GM12878 (cell line): ENCODE data around the gene CARM1. TPM values are rescaled to one million over a fixed set of nuclear protein-coding genes. Genes with fewer than 3 reads are reported as not detected.

ENCODE experiments used
- ATAC-seq: fragments of 200-7000 bp; cut with Tn5 transposase; 3 replicates; pipeline ENCODE4 v1.9.1; 2020; ENCODE audit warnings: mild to moderate bottlenecking, moderate library complexity
- BruUV-seq: library from RNA; stranded (reverse); fragments of 400-500 nt; replicated peaks from 2 replicates; lab custom pipeline; 2021; lab: Mats Ljungman, UMichigan
- CTCF ChIA-PET: fragments of 300-600 bp; sonication (Branson Sonifier 250); formaldehyde crosslinking; extraction: SDS; loops from one replicate; lab custom pipeline; 2021; ENCODE audit warnings: inconsistent platforms; lab: Yijun Ruan, JAX
- POLR2A ChIA-PET: fragments of 350-600 bp; formaldehyde crosslinking; extraction: SDS; loops from one replicate; lab custom pipeline; 2021; ENCODE audit warnings: inconsistent platforms; lab: Charles Lee
- RAD21 ChIA-PET: fragments of 300-600 bp; sonication (Branson Sonifier 250); formaldehyde crosslinking; loops from one replicate; lab custom pipeline; 2023; ENCODE audit warnings: antibody characterized with exemption; ENCODE audit not compliant: unreplicated experiment; lab: Charles Lee
- SMC1A ChIA-PET: fragments of 300-600 bp; sonication (Branson Sonifier 250); formaldehyde crosslinking; loops from one replicate; lab custom pipeline; 2023; ENCODE audit not compliant: unreplicated experiment, uncharacterized antibody; lab: Charles Lee
- DNase-seq: peaks from one replicate; pipeline ENCODE4 v3.0.0-alpha.2; 2011; ENCODE audit warnings: low read depth, low spot score
- FAIRE-seq: peaks from 3 replicates; lab custom pipeline; 2011; peaks lifted over from hg19 to GRCh38; lab: Jason Lieb, UNC
- H2AFZ ChIP-seq: 2 replicates; pipeline ENCODE4 v1.6.0; 2011; ENCODE audit warnings: low read depth, low read length, control low read depth; ENCODE audit not compliant: control insufficient read depth
- H3K27ac ChIP-seq: 2 replicates; pipeline ENCODE4 v1.5.1; 2011; ENCODE audit warnings: control low read depth; ENCODE audit not compliant: control insufficient read depth, insufficient read depth
- H3K27me3 ChIP-seq, 2 experiments: replicated peaks in 1 of 2; 2 replicates each; pipeline versions ENCODE4 v1.6.0 to v1.6.1; 2011; ENCODE audit warnings: low read length in 1 of 2; ENCODE audit not compliant: control insufficient read depth in 2 of 2, insufficient read depth in 2 of 2
- H3K36me3 ChIP-seq, 2 experiments: 2 replicates each; pipeline ENCODE4 v1.5.1; 2011; ENCODE audit warnings: low read length in 1 of 2; ENCODE audit not compliant: control insufficient read depth in 2 of 2, insufficient read depth in 2 of 2
- H3K4me1 ChIP-seq: 2 replicates; pipeline ENCODE4 v1.6.1; 2011; ENCODE audit warnings: mild to moderate bottlenecking, low read length, moderate library complexity, mixed read lengths; ENCODE audit not compliant: control insufficient read depth, insufficient read depth
- H3K4me2 ChIP-seq: 2 replicates; pipeline ENCODE4 v1.6.0; 2011; ENCODE audit warnings: control low read depth; ENCODE audit not compliant: control insufficient read depth, insufficient read depth
- H3K4me3 ChIP-seq: fragments of 200-600 bp; sonication (generic); 2 replicates; pipeline ENCODE4 v1.5.1; 2016
- H3K79me2 ChIP-seq: 2 replicates; pipeline ENCODE4 v1.6.0; 2011; ENCODE audit warnings: low read length; ENCODE audit not compliant: control insufficient read depth, insufficient read depth
- H3K9ac ChIP-seq: 2 replicates; pipeline ENCODE4 v1.8.0; 2011; ENCODE audit warnings: low read length, control low read depth, mixed read lengths; ENCODE audit not compliant: control insufficient read depth, insufficient read depth
- H3K9me3 ChIP-seq: replicated peaks from 3 replicates; pipeline ENCODE4 v1.5.1; 2011; ENCODE audit warnings: mild to moderate bottlenecking, low read length; ENCODE audit not compliant: control insufficient read depth, insufficient read depth
- H4K20me1 ChIP-seq: 2 replicates; pipeline ENCODE4 v1.6.0; 2011; ENCODE audit not compliant: control insufficient read depth, insufficient read depth
- MTA2 ChIP-seq: fragments of 450-650 bp; IDR thresholded peaks from 2 replicates; pipeline ENCODE4 v1.6.1; 2016; ENCODE audit warnings: low read depth, mild to moderate bottlenecking, moderate library complexity
- ZNF24 ChIP-seq: fragments of 450-650 bp; IDR thresholded peaks from 2 replicates; pipeline ENCODE4 v1.6.1; 2017; ENCODE audit warnings: antibody characterized with exemption, mild to moderate bottlenecking
- whole genome bisulfite sequencing: methylation state at CpG from one replicate; pipeline ENCODE4 v1.1.6; 2016; ENCODE audit warnings: low lambda C conversion rate; ENCODE audit not compliant: insufficient replicate concordance, insufficient coverage; ENCODE audit errors: missing lambda C conversion rate; 5-methylcytosine and 5-hydroxymethylcytosine counted together
- in situ Hi-C: fragments of 300-500 bp; cut with MboI; formaldehyde crosslinking; loops from 9 replicates; pipeline ENCODE4 v1.14.3; 2018; ENCODE audit warnings: mixed read lengths
- intact Hi-C: fragments of 100-400 bp; cut with micrococcal nuclease; formaldehyde crosslinking; loops from one replicate; pipeline ENCODE4 v1.14.2; 2022; ENCODE audit not compliant: unreplicated experiment
- polyA plus RNA-seq, 11 experiments: library from polyadenylated mRNA; depleted of rRNA in 4 of 11; unstranded in 6 of 11; stranded (reverse) in 5 of 11; fragments of >200 nt; fragmentation: Nextera tagmentation in 4 of 11; fragmentation: Illumina TruSeq in 1 of 11; extraction: Ambion mirVana in 4 of 11; extraction: Trizol in 1 of 11; gene quantifications; 1 replicate in 1 of 11; 2 replicates in 10 of 11; pipeline versions ENCODE4 v1.2.1 to v1.2.3, GENCODE V29; 2011 to 2016; ENCODE audit warnings: inconsistent platforms in 2 of 11, missing spikeins in 2 of 11, low read depth in 1 of 11
- total RNA-seq, 4 experiments: library from RNA; depleted of rRNA in 3 of 4; stranded (reverse); fragments of >200 nt in 3 of 4; fragmentation: Illumina TruSeq in 1 of 4; extraction: Trizol in 1 of 4; gene quantifications; 2 replicates each; pipeline versions ENCODE4 v1.2.1 to v1.2.3, GENCODE V29; 2013 to 2021
- TF ChIP-seq, protein P1 (sequence below): IDR thresholded peaks from 2 replicates; pipeline ENCODE4 v1.6.1; 2012; ENCODE audit warnings: low read depth, low read length, improper control_type of control experiment
- TF ChIP-seq, protein P2 (sequence below): fragments of 450-650 bp; IDR thresholded peaks from 2 replicates; pipeline ENCODE4 v1.6.1; 2016; ENCODE audit warnings: mild to moderate bottlenecking, moderate library complexity, borderline replicate concordance

CARM1 gene
- total and polyA plus RNA-seq, 10 of the 15 experiments (the other 5 are each of a cell fraction or from before 2014, with no cell fraction given) = 0.45 to 116 (median 39.7) TPM

DNA sequence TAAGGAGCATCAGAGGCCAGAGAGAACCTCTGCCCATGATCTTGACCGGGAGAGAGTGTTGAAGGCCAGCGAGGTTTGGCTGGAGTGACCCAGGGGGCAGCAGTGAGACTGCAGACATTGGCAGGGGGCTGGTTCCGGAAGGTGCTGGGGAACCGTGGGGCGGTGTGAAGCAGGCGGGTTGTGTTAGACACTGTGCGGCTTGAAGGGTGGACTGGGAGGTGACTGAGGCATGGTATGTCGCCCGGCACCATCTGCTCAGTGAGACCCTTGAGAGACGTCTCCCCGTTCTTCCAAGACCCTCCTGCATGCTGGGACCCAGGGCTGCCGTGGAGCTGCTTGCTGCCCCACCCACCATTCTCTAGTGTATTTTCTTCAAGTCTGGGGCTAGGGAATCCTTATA, 24.6 kb downstream of the CARM1 start (continued):
- TF ChIP-seq, protein P1, sequence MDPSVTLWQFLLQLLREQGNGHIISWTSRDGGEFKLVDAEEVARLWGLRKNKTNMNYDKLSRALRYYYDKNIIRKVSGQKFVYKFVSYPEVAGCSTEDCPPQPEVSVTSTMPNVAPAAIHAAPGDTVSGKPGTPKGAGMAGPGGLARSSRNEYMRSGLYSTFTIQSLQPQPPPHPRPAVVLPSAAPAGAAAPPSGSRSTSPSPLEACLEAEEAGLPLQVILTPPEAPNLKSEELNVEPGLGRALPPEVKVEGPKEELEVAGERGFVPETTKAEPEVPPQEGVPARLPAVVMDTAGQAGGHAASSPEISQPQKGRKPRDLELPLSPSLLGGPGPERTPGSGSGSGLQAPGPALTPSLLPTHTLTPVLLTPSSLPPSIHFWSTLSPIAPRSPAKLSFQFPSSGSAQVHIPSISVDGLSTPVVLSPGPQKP = no peak
- TF ChIP-seq MTA2 = no peak
- TF ChIP-seq, protein P2, sequence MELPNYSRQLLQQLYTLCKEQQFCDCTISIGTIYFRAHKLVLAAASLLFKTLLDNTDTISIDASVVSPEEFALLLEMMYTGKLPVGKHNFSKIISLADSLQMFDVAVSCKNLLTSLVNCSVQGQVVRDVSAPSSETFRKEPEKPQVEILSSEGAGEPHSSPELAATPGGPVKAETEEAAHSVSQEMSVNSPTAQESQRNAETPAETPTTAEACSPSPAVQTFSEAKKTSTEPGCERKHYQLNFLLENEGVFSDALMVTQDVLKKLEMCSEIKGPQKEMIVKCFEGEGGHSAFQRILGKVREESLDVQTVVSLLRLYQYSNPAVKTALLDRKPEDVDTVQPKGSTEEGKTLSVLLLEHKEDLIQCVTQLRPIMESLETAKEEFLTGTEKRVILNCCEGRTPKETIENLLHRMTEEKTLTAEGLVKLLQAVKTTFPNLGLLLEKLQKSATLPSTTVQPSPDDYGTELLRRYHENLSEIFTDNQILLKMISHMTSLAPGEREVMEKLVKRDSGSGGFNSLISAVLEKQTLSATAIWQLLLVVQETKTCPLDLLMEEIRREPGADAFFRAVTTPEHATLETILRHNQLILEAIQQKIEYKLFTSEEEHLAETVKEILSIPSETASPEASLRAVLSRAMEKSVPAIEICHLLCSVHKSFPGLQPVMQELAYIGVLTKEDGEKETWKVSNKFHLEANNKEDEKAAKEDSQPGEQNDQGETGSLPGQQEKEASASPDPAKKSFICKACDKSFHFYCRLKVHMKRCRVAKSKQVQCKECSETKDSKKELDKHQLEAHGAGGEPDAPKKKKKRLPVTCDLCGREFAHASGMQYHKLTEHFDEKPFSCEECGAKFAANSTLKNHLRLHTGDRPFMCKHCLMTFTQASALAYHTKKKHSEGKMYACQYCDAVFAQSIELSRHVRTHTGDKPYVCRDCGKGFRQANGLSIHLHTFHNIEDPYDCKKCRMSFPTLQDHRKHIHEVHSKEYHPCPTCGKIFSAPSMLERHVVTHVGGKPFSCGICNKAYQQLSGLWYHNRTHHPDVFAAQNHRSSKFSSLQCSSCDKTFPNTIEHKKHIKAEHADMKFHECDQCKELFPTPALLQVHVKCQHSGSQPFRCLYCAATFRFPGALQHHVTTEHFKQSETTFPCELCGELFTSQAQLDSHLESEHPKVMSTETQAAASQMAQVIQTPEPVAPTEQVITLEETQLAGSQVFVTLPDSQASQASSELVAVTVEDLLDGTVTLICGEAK = no peak

DNA sequence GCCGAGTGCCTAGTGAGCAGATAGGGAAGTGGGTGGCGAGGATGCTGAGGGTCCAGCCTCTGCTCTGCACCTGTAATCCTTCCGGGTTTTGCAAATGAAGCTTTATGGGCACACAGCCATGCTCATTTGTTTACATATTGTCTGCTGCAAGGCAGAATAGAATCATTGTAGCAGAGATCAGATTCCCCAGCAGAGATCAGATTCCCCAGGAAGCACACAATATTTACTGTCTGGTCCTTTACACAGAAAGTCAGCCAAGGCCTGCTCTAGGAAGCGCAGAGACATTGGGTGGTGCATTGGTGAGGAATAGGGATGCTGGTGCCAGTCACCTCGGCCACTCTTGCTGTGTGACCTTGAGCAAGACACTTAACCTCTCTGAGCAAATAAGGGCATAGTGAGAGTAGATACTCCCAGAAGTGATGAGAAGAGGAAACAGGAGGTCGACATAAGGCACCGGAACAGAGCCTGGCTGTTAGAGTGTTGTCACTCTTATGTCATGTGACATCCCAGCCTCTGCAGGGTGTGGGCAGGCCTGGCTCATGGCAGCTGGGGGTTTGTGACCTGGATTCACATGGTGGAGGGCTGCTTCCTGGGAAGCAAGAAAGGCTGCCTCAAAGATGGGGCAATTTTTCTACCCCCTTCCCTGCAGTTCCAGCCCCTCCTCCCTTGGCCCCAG, 25.6 kb downstream of the CARM1 start:
- ChIA-PET CTCF (interaction anchor here (1.2 kb wide), 1 partner anchor 23 kb away, joined by 3 read pairs; no protein-coding TSS in a partner anchor), SMC1A (no interaction called here), POLR2A (no interaction called here)
- ATAC-seq = no peak
- no peak for FAIRE-seq
- H3K27me3 ChIP-seq = no peaks in the 10 kb centered on the region
- in situ Hi-C loops (no loop called here), intact Hi-C loops (no loop called here)
- WGBS = 41% methylated on average over 7 of the region's 7 CpGs
- H3K9ac ChIP-seq = no peak overlapping the region
- H3K27ac ChIP-seq = no peak overlapping the region
- no peaks in the 10 kb centered on the region for H3K9me3 ChIP-seq
- H3K79me2 ChIP-seq = peaks cover 28% of the 10 kb centered on the region
- peaks cover 4% of the 10 kb centered on the region; the same call in 1 of the 2 replicates for H3K4me1 ChIP-seq
- no peak overlapping the region for H3K4me2 ChIP-seq
- DNase-seq = no peak
- H4K20me1 ChIP-seq = no peaks in the 10 kb centered on the region; the same call in none of the 2 replicates
- no peak overlapping the region for H2AFZ ChIP-seq
- no peak overlapping the region for H3K4me3 ChIP-seq
- TF ChIP-seq ZNF24 = no peak
- TF ChIP-seq, all 136 proteins: peak for 0
- peaks cover 3 to 15% of the 10 kb centered on the region in 2 experiments for H3K36me3 ChIP-seq
- BruUV-seq = no TSS peak
- RAD21 ChIA-PET = no interaction called here
